Colonic mucosa (tissue), 4 donors: Measurements from ENCODE around the gene EDDM3A. TPM values are rescaled to one million over a fixed set of nuclear protein-coding genes. Genes with fewer than 3 reads are reported as not detected.

Experiments used
- DNase-seq: peaks from one replicate; pipeline ENCODE4 v3.0.0-alpha.2; 2020
- H3K27ac ChIP-seq: fragments of 200-600 bp; one replicate; pipeline ENCODE4 v1.8.0; 2021
- H3K27me3 ChIP-seq: fragments of 200-600 bp; one replicate; pipeline ENCODE4 v1.8.0; 2021
- H3K36me3 ChIP-seq: fragments of 200-600 bp; one replicate; pipeline ENCODE4 v1.8.0; 2021
- H3K4me1 ChIP-seq: fragments of 200-600 bp; one replicate; pipeline ENCODE4 v1.8.0; 2021; ENCODE audit warnings: mild to moderate bottlenecking
- H3K4me3 ChIP-seq: fragments of 200-600 bp; one replicate; pipeline ENCODE4 v1.8.0; 2021
- H3K9ac ChIP-seq, 2 donors: one replicate each; pipeline ENCODE4 v1.7.0; 2013; ENCODE audit warnings: control low read depth in 2 of 2, low read depth in 2 of 2, low read length in 2 of 2
- H3K9me3 ChIP-seq: fragments of 200-600 bp; one replicate; pipeline ENCODE4 v1.8.0; 2021
- intact Hi-C: fragments of 100-400 bp; cut with DNase I; formaldehyde crosslinking; loops from one replicate; pipeline ENCODE4 v1.14.1; 2022
- total RNA-seq, 2 donors: library from RNA; stranded (reverse); fragmentation: NEBNext Ultra II Directional in 1 of 2; extraction: Animal tissue kit (Norgen Biotek cat#: 25700) in 1 of 2; gene quantifications; one replicate each; pipeline ENCODE4 v1.2.1, GENCODE V29; 2021
- TF ChIP-seq, protein P1 (sequence below): fragments of 200-600 bp; IDR thresholded peaks from one replicate; pipeline ENCODE4 v1.8.0; 2022; ENCODE audit warnings: antibody characterized with exemption, mild to moderate bottlenecking
- donor health status: healthy.
- donor health status: DM: no; HTN: no; CAD: no.
- donor health status: DM: no; HTN: no; CAD: no.

EDDM3A gene
- total RNA-seq, 2 donors from 2014 or later: not detected

GRCh38 chr14:20712904-20713303 lies 32.8 kb upstream of the EDDM3A start:
- no peaks in the 10 kb centered on the region for H3K4me1 ChIP-seq
- no peak overlapping the region for H3K9ac ChIP-seq
- intact Hi-C loops: no loop called here
- TF ChIP-seq, protein P1, sequence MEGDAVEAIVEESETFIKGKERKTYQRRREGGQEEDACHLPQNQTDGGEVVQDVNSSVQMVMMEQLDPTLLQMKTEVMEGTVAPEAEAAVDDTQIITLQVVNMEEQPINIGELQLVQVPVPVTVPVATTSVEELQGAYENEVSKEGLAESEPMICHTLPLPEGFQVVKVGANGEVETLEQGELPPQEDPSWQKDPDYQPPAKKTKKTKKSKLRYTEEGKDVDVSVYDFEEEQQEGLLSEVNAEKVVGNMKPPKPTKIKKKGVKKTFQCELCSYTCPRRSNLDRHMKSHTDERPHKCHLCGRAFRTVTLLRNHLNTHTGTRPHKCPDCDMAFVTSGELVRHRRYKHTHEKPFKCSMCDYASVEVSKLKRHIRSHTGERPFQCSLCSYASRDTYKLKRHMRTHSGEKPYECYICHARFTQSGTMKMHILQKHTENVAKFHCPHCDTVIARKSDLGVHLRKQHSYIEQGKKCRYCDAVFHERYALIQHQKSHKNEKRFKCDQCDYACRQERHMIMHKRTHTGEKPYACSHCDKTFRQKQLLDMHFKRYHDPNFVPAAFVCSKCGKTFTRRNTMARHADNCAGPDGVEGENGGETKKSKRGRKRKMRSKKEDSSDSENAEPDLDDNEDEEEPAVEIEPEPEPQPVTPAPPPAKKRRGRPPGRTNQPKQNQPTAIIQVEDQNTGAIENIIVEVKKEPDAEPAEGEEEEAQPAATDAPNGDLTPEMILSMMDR: no peak
- H3K36me3 ChIP-seq: no peaks in the 10 kb centered on the region
- H3K4me3 ChIP-seq: no peak overlapping the region
- H3K27me3 ChIP-seq: no peaks in the 10 kb centered on the region
- DNase-seq: no peak
- H3K9me3 ChIP-seq: no peaks in the 10 kb centered on the region
- H3K27ac ChIP-seq: no peak overlapping the region

DNA sequence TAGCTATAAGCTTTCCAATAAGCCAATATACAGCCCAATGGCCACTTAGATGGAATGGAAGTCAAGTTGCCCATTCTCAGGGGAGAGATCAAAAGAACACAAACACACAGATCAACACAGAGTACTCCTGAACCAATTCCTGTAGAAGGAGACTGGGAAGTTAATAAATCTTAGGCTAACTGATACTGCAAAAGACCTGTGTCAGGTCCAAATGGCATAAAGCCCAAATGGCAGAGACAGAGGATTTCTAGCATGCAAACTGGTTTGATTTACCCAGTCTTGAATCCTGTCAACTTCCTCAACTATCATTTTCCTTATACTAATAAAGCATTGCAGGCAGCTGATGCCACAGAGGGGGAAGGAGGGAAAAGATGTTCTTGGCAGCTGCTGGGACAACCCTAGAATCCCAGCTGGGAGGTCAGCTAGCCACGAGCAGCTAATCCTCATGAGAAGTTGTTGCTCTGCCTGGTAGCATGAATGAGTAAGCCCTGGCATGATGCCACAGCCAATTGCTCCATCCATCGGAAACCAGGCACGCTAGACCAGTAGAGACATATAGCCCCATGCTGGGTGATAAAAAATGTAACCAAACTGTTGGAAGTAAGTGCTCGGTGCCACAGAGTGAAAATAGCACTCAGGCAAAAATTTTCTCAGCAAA lies 31.0 kb upstream of the EDDM3A start:
- TF ChIP-seq, protein P1: no peak
- H3K4me3 ChIP-seq: no peak overlapping the region
- H3K9me3 ChIP-seq: no peaks in the 10 kb centered on the region
- no peaks in the 10 kb centered on the region for H3K4me1 ChIP-seq
- no peaks in the 10 kb centered on the region for H3K27me3 ChIP-seq
- H3K9ac ChIP-seq: no peak overlapping the region
- peak; percentile 69 for DNase-seq
- intact Hi-C loops: no loop called here
- H3K27ac ChIP-seq: no peak overlapping the region
- H3K36me3 ChIP-seq: no peaks in the 10 kb centered on the region

DNA sequence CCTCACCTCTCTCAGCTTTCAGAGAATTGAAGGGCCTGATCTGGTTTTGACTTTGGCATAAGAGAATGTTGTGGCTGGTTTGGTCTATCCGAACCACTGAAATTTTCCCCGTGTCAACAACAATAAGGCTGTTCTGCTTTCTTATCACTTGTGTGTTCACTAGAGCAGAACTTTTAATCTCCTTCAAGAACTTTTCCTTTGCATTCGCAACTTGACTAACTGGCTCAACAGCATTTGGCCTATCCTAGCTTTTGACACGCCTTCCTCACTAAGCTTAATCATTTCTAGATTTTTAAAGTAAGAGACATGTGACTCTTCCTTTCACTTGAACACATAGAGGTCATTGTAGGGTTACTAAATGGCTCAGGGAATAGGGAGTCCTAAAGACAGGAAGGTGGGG lies 25.9 kb upstream of the EDDM3A start:
- intact Hi-C loops: no loop called here
- Histone ChIP-seq H3K9me3 (no peaks in the 10 kb centered on the region), H3K9ac (no peak overlapping the region), H3K27ac (peak overlapping the region; percentile 37), H3K4me3 (no peak overlapping the region), H3K36me3 (no peaks in the 10 kb centered on the region), H3K27me3 (no peaks in the 10 kb centered on the region), H3K4me1 (no peaks in the 10 kb centered on the region)
- TF ChIP-seq, protein P1: no peak
- peak; percentile 62 for DNase-seq

GRCh38 chr14:20720741-20721140 lies 24.9 kb upstream of the EDDM3A start:
- no peak for DNase-seq
- Histone ChIP-seq H3K36me3 (no peaks in the 10 kb centered on the region), H3K9me3 (no peaks in the 10 kb centered on the region), H3K9ac (no peak overlapping the region), H3K27ac (no peak overlapping the region), H3K27me3 (no peaks in the 10 kb centered on the region), H3K4me1 (no peaks in the 10 kb centered on the region), H3K4me3 (no peak overlapping the region)
- TF ChIP-seq, protein P1: no peak
- intact Hi-C loops: no loop called here

- no peaks in the 10 kb centered on the region for H3K27me3 ChIP-seq
- H3K27ac ChIP-seq: no peak overlapping the region
- no peaks in the 10 kb centered on the region for H3K9me3 ChIP-seq
- H3K36me3 ChIP-seq: no peaks in the 10 kb centered on the region
- H3K9ac ChIP-seq: no peak overlapping the region
- H3K4me3 ChIP-seq: no peak overlapping the region
- TF ChIP-seq, protein P1: no peak
- DNase-seq: no peak
- H3K4me1 ChIP-seq: no peaks in the 10 kb centered on the region
- intact Hi-C loops: no loop called here
Observed at GRCh38 chr14:20722016-20722415, 23.7 kb upstream of the EDDM3A start.
